ENCODE data around the gene SMOC2. TPM values are rescaled to one million over a fixed set of nuclear protein-coding genes. Genes with fewer than 3 reads are reported as not detected.

SMOC2 gene
- total and polyA plus RNA-seq, 7 donors: 12.3 to 90.3 (median 22.8) TPM

GRCh38 chr6:168615837-168616236, 174.9 kb downstream of the SMOC2 start:
- TF ChIP-seq, protein P1, sequence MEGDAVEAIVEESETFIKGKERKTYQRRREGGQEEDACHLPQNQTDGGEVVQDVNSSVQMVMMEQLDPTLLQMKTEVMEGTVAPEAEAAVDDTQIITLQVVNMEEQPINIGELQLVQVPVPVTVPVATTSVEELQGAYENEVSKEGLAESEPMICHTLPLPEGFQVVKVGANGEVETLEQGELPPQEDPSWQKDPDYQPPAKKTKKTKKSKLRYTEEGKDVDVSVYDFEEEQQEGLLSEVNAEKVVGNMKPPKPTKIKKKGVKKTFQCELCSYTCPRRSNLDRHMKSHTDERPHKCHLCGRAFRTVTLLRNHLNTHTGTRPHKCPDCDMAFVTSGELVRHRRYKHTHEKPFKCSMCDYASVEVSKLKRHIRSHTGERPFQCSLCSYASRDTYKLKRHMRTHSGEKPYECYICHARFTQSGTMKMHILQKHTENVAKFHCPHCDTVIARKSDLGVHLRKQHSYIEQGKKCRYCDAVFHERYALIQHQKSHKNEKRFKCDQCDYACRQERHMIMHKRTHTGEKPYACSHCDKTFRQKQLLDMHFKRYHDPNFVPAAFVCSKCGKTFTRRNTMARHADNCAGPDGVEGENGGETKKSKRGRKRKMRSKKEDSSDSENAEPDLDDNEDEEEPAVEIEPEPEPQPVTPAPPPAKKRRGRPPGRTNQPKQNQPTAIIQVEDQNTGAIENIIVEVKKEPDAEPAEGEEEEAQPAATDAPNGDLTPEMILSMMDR (IDR thresholded peaks at IDR 0.05): no peak
- Histone ChIP-seq H3K9me3 (no peaks in the 10 kb centered on the region), H3K27me3 (ENCODE audit: insufficient read depth in 3 of 3, low read length in 2 of 3) (peaks cover 0 to 2% (median 0%) of the 10 kb centered on the region in 3 donors), H3K4me1 (no peaks in the 10 kb centered on the region), H3K36me3 (ENCODE audit: insufficient read depth in 1 of 2, low read depth in 1 of 2) (no peaks in the 10 kb centered on the region), H3K4me3 (no peak overlapping the region), H3K27ac (no peak overlapping the region)
- DNase-seq (no peak), ATAC-seq (no peak)
- intact Hi-C loops (cut with DNase I): loop anchor here in 1 of 2 donors (10.0 kb wide), 2 partner anchors 241 to 269 kb away; no protein-coding TSS in a partner anchor
- WGBS, 3 donors: 81 to 86% (median 82%) methylated on average over 6 of the region's 6 CpGs

DNA sequence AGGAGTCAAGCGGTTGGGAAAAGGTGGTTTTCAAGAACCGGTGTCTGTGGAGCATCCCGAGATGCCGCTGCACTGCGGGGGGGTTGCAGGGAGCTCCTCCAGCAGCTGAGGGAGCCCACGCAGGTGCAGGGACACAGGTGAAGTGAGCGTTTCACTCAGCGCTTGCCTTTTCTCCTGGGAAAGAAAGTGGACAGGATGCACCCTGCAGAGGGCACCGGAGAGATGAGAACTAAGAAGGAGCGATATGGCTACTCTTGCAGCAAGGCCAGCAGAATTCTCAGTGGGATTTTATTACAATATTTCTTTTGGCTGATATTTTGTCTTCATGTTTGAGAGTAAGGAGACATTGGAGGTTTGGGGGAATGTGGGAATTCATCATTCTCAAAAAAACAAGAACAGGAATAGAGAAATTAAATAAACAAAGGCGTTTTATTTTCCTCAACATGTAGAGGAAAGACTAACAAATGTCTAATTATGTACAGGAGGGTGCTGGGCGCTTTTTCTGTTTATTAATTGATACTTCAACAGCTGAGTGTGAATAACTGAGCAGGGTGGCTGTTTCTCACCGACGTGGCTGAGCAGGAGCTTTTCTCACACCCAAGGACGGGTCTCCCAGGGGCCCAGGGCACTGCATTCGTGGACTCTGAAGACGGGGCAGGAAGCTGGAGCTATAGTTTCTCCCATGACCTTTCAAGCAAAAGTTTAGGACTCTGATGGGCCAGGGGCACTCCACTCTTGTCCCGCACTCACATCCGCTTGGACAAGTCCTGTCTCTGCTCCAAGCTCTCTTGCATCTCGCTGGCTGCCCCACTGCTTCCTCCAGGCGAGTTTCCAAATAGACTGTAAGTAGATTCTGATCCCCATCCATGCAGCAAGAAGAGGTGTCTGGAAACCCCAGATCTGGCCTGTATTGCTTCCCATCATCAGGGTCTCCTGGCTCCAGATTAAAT, 176.1 kb downstream of the SMOC2 start:
- 63 to 67% (median 66%) methylated on average over 21 of the region's 21 CpGs for WGBS, 3 donors
- no peak for DNase-seq
- Histone ChIP-seq H3K9me3 (no peaks in the 10 kb centered on the region), H3K27ac (no peak overlapping the region), H3K4me1 (no peaks in the 10 kb centered on the region), H3K27me3 (ENCODE audit: insufficient read depth in 3 of 3, low read length in 2 of 3) (peaks cover 0 to 2% (median 0%) of the 10 kb centered on the region in 3 donors), H3K36me3 (ENCODE audit: insufficient read depth in 1 of 2, low read depth in 1 of 2) (no peaks in the 10 kb centered on the region), H3K4me3 (no peak overlapping the region)
- TF ChIP-seq, protein P1 (IDR thresholded peaks at IDR 0.05): peak; percentile 10
- peak in 1 of 4 donors; percentile 29 for ATAC-seq
- intact Hi-C loops (cut with DNase I): loop anchor here in 1 of 2 donors (10.0 kb wide), 2 partner anchors 242 to 268 kb away; no protein-coding TSS in a partner anchor

- intact Hi-C loops (cut with DNase I): loop anchor here in 1 of 2 donors (10.0 kb wide), 2 partner anchors 244 to 266 kb away; no protein-coding TSS in a partner anchor
- Histone ChIP-seq H3K4me3 (no peak overlapping the region), H3K4me1 (no peaks in the 10 kb centered on the region), H3K27ac (no peak overlapping the region), H3K36me3 (ENCODE audit: insufficient read depth in 1 of 2, low read depth in 1 of 2) (no peaks in the 10 kb centered on the region), H3K9me3 (no peaks in the 10 kb centered on the region), H3K27me3 (ENCODE audit: insufficient read depth in 3 of 3, low read length in 2 of 3) (peaks cover 0 to 2% (median 0%) of the 10 kb centered on the region in 3 donors)
- TF ChIP-seq, protein P1 (IDR thresholded peaks at IDR 0.05): no peak
- WGBS, 3 donors: 79 to 82% (median 81%) methylated on average over 21 of the region's 21 CpGs
- no peak for DNase-seq
- ATAC-seq: no peak
Observed at GRCh38 chr6:168618546-168619315, 177.7 kb downstream of the SMOC2 start.

DNA sequence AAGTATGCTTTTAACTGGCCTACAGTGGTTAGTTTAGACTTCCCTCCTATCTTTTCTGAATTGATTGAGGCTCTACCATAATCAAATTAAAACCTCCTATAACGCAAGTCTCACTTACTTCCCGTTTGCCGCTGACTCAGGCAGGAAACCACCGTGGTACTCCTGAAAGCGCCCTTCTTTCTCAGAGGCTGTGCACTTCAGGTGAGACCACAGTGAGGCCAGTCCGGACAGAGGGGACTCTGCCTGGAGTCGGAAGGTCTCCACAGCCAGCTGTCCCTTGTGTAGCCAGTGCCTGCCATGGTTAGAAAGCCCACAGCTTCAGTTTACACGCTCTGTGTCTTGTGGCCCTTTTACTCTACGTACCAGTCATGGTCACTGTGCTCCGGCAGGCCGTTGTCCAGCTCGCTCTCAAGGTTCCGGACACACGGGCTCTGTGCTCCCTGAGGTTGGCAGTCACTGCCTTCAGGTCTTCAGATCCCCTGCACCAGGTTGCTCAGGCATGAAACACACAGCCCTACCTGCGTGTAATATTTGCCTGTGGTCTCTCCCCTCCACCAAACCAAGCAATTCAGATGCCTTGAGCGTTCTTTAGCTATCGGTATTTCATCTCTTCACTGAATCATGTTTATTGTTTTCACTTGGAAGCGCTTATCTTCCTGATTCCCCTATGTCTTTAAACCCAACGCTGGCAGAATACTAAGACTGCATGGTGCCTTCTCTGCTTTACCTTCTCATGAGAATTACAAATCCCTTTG, 178.8 kb downstream of the SMOC2 start:
- 70 to 79% (median 74%) methylated on average over 19 of the region's 19 CpGs for WGBS, 3 donors
- Histone ChIP-seq H3K36me3 (ENCODE audit: insufficient read depth in 1 of 2, low read depth in 1 of 2) (no peaks in the 10 kb centered on the region), H3K4me3 (no peak overlapping the region), H3K4me1 (no peaks in the 10 kb centered on the region), H3K27ac (no peak overlapping the region), H3K27me3 (ENCODE audit: insufficient read depth in 3 of 3, low read length in 2 of 3) (peaks cover 0 to 2% (median 0%) of the 10 kb centered on the region in 3 donors), H3K9me3 (no peaks in the 10 kb centered on the region)
- DNase-seq (no peak), ATAC-seq (no peak)
- TF ChIP-seq, protein P1 (IDR thresholded peaks at IDR 0.05): no peak
- intact Hi-C loops (cut with DNase I): loop anchor here in 1 of 2 donors (10.0 kb wide), 2 partner anchors 245 to 265 kb away; no protein-coding TSS in a partner anchor

Measured in psoas muscle (tissue), 8 donors.